Measurements from ENCODE around the gene FAM83F. TPM values are rescaled to one million over a fixed set of nuclear protein-coding genes. Genes with fewer than 3 reads are reported as not detected.

Gene FAM83F
- total RNA-seq, 1 experiment from 2014 or later = 28.1 TPM

- DNase-seq = no peak
- no peaks in the 10 kb centered on the region for H3K36me3 ChIP-seq (replicated peaks; ENCODE audit: control insufficient read depth, insufficient read depth, low read length)
- no peak overlapping the region for H3K4me3 ChIP-seq (ENCODE audit: insufficient read depth, low read depth, low read length)
- no peaks in the 10 kb centered on the region for H3K27me3 ChIP-seq (ENCODE audit: control insufficient read depth, insufficient read depth, low read length)
Observed at GRCh38 chr22:40055143-40055883, 60.6 kb downstream of the FAM83F start.

GRCh38 chr22:40056154-40056553 is 61.4 kb downstream of the FAM83F start:
- no peak overlapping the region for H3K4me3 ChIP-seq (ENCODE audit: insufficient read depth, low read depth, low read length)
- H3K36me3 ChIP-seq (replicated peaks; ENCODE audit: control insufficient read depth, insufficient read depth, low read length) = no peaks in the 10 kb centered on the region
- DNase-seq = no peak
- no peaks in the 10 kb centered on the region for H3K27me3 ChIP-seq (ENCODE audit: control insufficient read depth, insufficient read depth, low read length)

- Histone ChIP-seq H3K4me3 (ENCODE audit: insufficient read depth, low read depth, low read length) (no peak overlapping the region), H3K27me3 (ENCODE audit: control insufficient read depth, insufficient read depth, low read length) (no peaks in the 10 kb centered on the region), H3K36me3 (replicated peaks; ENCODE audit: control insufficient read depth, insufficient read depth, low read length) (no peaks in the 10 kb centered on the region)
Observed at GRCh38 chr22:40056559-40056958, 61.8 kb downstream of the FAM83F start.

GRCh38 chr22:40057652-40058051 is 62.9 kb downstream of the FAM83F start:
- Histone ChIP-seq H3K27me3 (ENCODE audit: control insufficient read depth, insufficient read depth, low read length) (no peaks in the 10 kb centered on the region), H3K36me3 (replicated peaks; ENCODE audit: control insufficient read depth, insufficient read depth, low read length) (no peaks in the 10 kb centered on the region), H3K4me3 (ENCODE audit: insufficient read depth, low read depth, low read length) (no peak overlapping the region)
- DNase-seq = no peak

More at GRCh38 chr22:40056559-40056958, 61.8 kb downstream of the FAM83F start:
- DNase-seq = no peak

- Histone ChIP-seq H3K36me3 (replicated peaks; ENCODE audit: control insufficient read depth, insufficient read depth, low read length) (no peaks in the 10 kb centered on the region), H3K4me3 (ENCODE audit: insufficient read depth, low read depth, low read length) (no peak overlapping the region), H3K27me3 (ENCODE audit: control insufficient read depth, insufficient read depth, low read length) (no peaks in the 10 kb centered on the region)
- no peak for DNase-seq
Observed at GRCh38 chr22:40058265-40058664, 63.5 kb downstream of the FAM83F start.

- Histone ChIP-seq H3K4me3 (ENCODE audit: insufficient read depth, low read depth, low read length) (no peak overlapping the region), H3K36me3 (replicated peaks; ENCODE audit: control insufficient read depth, insufficient read depth, low read length) (no peaks in the 10 kb centered on the region), H3K27me3 (ENCODE audit: control insufficient read depth, insufficient read depth, low read length) (no peaks in the 10 kb centered on the region)
- DNase-seq = no peak
Observed at GRCh38 chr22:40065981-40066380, 71.2 kb downstream of the FAM83F start.

- no peak overlapping the region for H3K4me3 ChIP-seq (ENCODE audit: insufficient read depth, low read depth, low read length)
- DNase-seq = no peak
- no peaks in the 10 kb centered on the region for H3K27me3 ChIP-seq (ENCODE audit: control insufficient read depth, insufficient read depth, low read length)
- H3K36me3 ChIP-seq (replicated peaks; ENCODE audit: control insufficient read depth, insufficient read depth, low read length) = no peaks in the 10 kb centered on the region
Observed at GRCh38 chr22:40067639-40068038, 72.9 kb downstream of the FAM83F start.

- Histone ChIP-seq H3K4me3 (ENCODE audit: insufficient read depth, low read depth, low read length) (no peak overlapping the region), H3K36me3 (replicated peaks; ENCODE audit: control insufficient read depth, insufficient read depth, low read length) (no peaks in the 10 kb centered on the region), H3K27me3 (ENCODE audit: control insufficient read depth, insufficient read depth, low read length) (no peaks in the 10 kb centered on the region)
- no peak for DNase-seq
Observed at GRCh38 chr22:40070701-40071100, 75.9 kb downstream of the FAM83F start.

- H3K27me3 ChIP-seq (ENCODE audit: control insufficient read depth, insufficient read depth, low read length) = no peaks in the 10 kb centered on the region
- H3K36me3 ChIP-seq (replicated peaks; ENCODE audit: control insufficient read depth, insufficient read depth, low read length) = no peaks in the 10 kb centered on the region
Observed at GRCh38 chr22:40071720-40072119, 77.0 kb downstream of the FAM83F start.

GRCh38 chr22:40076702-40077645 is 82.2 kb downstream of the FAM83F start:
- Histone ChIP-seq H3K4me3 (ENCODE audit: insufficient read depth, low read depth, low read length) (no peak overlapping the region), H3K27me3 (ENCODE audit: control insufficient read depth, insufficient read depth, low read length) (no peaks in the 10 kb centered on the region)
- no peak for DNase-seq

More at GRCh38 chr22:40071720-40072119, 77.0 kb downstream of the FAM83F start:
- H3K4me3 ChIP-seq (ENCODE audit: insufficient read depth, low read depth, low read length) = no peak overlapping the region
- no peak for DNase-seq

GRCh38 chr22:40077646-40078016 is 82.9 kb downstream of the FAM83F start:
- H3K4me3 ChIP-seq (ENCODE audit: insufficient read depth, low read depth, low read length) = no peak overlapping the region
- H3K27me3 ChIP-seq (ENCODE audit: control insufficient read depth, insufficient read depth, low read length) = no peaks in the 10 kb centered on the region
- no peaks in the 10 kb centered on the region for H3K36me3 ChIP-seq (replicated peaks; ENCODE audit: control insufficient read depth, insufficient read depth, low read length)
- DNase-seq = no peak

More at GRCh38 chr22:40076702-40077645, 82.2 kb downstream of the FAM83F start:
- H3K36me3 ChIP-seq (replicated peaks; ENCODE audit: control insufficient read depth, insufficient read depth, low read length) = no peaks in the 10 kb centered on the region

GRCh38 chr22:40081662-40082061 is 86.9 kb downstream of the FAM83F start:
- H3K36me3 ChIP-seq (replicated peaks; ENCODE audit: control insufficient read depth, insufficient read depth, low read length) = no peaks in the 10 kb centered on the region
- no peak overlapping the region for H3K4me3 ChIP-seq (ENCODE audit: insufficient read depth, low read depth, low read length)
- H3K27me3 ChIP-seq (ENCODE audit: control insufficient read depth, insufficient read depth, low read length) = no peaks in the 10 kb centered on the region
- no peak for DNase-seq

GRCh38 chr22:40082184-40082583 is 87.4 kb downstream of the FAM83F start:
- Histone ChIP-seq H3K4me3 (ENCODE audit: insufficient read depth, low read depth, low read length) (no peak overlapping the region), H3K36me3 (replicated peaks; ENCODE audit: control insufficient read depth, insufficient read depth, low read length) (no peaks in the 10 kb centered on the region), H3K27me3 (ENCODE audit: control insufficient read depth, insufficient read depth, low read length) (no peaks in the 10 kb centered on the region)
- no peak for DNase-seq

- no peaks in the 10 kb centered on the region for H3K36me3 ChIP-seq (replicated peaks; ENCODE audit: control insufficient read depth, insufficient read depth, low read length)
- no peak overlapping the region for H3K4me3 ChIP-seq (ENCODE audit: insufficient read depth, low read depth, low read length)
- no peak for DNase-seq
- H3K27me3 ChIP-seq (ENCODE audit: control insufficient read depth, insufficient read depth, low read length) = no peaks in the 10 kb centered on the region
Observed at GRCh38 chr22:40083794-40084193, 89.0 kb downstream of the FAM83F start.

GRCh38 chr22:40084246-40084645 is 89.5 kb downstream of the FAM83F start:
- H3K27me3 ChIP-seq (ENCODE audit: control insufficient read depth, insufficient read depth, low read length) = no peaks in the 10 kb centered on the region
- H3K4me3 ChIP-seq (ENCODE audit: insufficient read depth, low read depth, low read length) = no peak overlapping the region
- no peak for DNase-seq
- no peaks in the 10 kb centered on the region for H3K36me3 ChIP-seq (replicated peaks; ENCODE audit: control insufficient read depth, insufficient read depth, low read length)

Data from H7 (cell line).